ENCODE results near the gene PPARD. TPM values are rescaled to one million over a fixed set of nuclear protein-coding genes. Genes with fewer than 3 reads are reported as not detected.

PPARD gene
- total RNA-seq, 4 donors from 2014 or later = 10.3 to 16.0 (median 13.3) TPM

GRCh38 chr6:35392111-35392702, 49.8 kb downstream of the PPARD start:
- ATAC-seq = no peak
- Histone ChIP-seq H3K27ac (no peak overlapping the region), H3K4me3 (no peak overlapping the region), H3K36me3 (peaks cover 0 to 5% of the 10 kb centered on the region in 2 donors), H3K9me3 (no peaks in the 10 kb centered on the region), H3K27me3 (no peaks in the 10 kb centered on the region), H3K4me1 (peaks cover 0 to 21% (median 0%) of the 10 kb centered on the region in 3 donors)
- TF ChIP-seq POLR2A (IDR thresholded peaks at IDR 0.05) (peak in 1 of 2 donors; percentile 9), CTCF (IDR thresholded peaks at IDR 0.05) (no peak)
- WGBS, 2 donors (ENCODE audit: low coverage in 1 of 2) = 83 to 100% methylated on average over 2 to 8 of the region's 12 CpGs

GRCh38 chr6:35392773-35393672, 50.7 kb downstream of the PPARD start:
- H3K4me3 ChIP-seq = no peak overlapping the region
- H3K27ac ChIP-seq = no peak overlapping the region
- WGBS, 2 donors (ENCODE audit: low coverage in 1 of 2) = 77 to 100% methylated on average over 2 to 3 of the region's 6 CpGs
- no peak for ATAC-seq
- peaks cover 0 to 9% of the 10 kb centered on the region in 2 donors for H3K36me3 ChIP-seq
- H3K9me3 ChIP-seq = no peaks in the 10 kb centered on the region
- no peaks in the 10 kb centered on the region for H3K27me3 ChIP-seq
- TF ChIP-seq POLR2AphosphoS5 (IDR thresholded peaks at IDR 0.05) = no peak
- TF ChIP-seq POLR2A (IDR thresholded peaks at IDR 0.05) = no peak
- no peak for TF ChIP-seq CTCF (IDR thresholded peaks at IDR 0.05)
- no peak for TF ChIP-seq EP300 (IDR thresholded peaks at IDR 0.05)
- H3K4me1 ChIP-seq = peaks cover 0 to 21% (median 0%) of the 10 kb centered on the region in 3 donors

GRCh38 chr6:35396991-35397390, 54.6 kb downstream of the PPARD start:
- ATAC-seq = no peak
- TF ChIP-seq EP300 (IDR thresholded peaks at IDR 0.05) = no peak
- TF ChIP-seq POLR2A (IDR thresholded peaks at IDR 0.05) = no peak
- TF ChIP-seq CTCF (IDR thresholded peaks at IDR 0.05) = no peak
- TF ChIP-seq POLR2AphosphoS5 (IDR thresholded peaks at IDR 0.05) = no peak
- H3K9me3 ChIP-seq = no peaks in the 10 kb centered on the region
- H3K27ac ChIP-seq = no peak overlapping the region
- WGBS, 2 donors (ENCODE audit: low coverage in 1 of 2) = 100% methylated on average over 1 of the region's 5 CpGs; no CpG with 5 or more reads in 1 of the 2 donors
- no peak overlapping the region for H3K4me3 ChIP-seq
- H3K4me1 ChIP-seq = peaks cover 0 to 16% (median 0%) of the 10 kb centered on the region in 3 donors
- peaks cover 0 to 9% of the 10 kb centered on the region in 2 donors for H3K36me3 ChIP-seq
- no peaks in the 10 kb centered on the region for H3K27me3 ChIP-seq

- H3K36me3 ChIP-seq = peaks cover 0 to 9% of the 10 kb centered on the region in 2 donors
- ATAC-seq = no peak
- TF ChIP-seq POLR2AphosphoS5 (IDR thresholded peaks at IDR 0.05) (no peak), CTCF (IDR thresholded peaks at IDR 0.05) (no peak), POLR2A (IDR thresholded peaks at IDR 0.05) (no peak), EP300 (IDR thresholded peaks at IDR 0.05) (no peak)
Measured at GRCh38 chr6:35397806-35398418, 55.6 kb downstream of the PPARD start.

More at GRCh38 chr6:35397806-35398418, 55.6 kb downstream of the PPARD start:
- Histone ChIP-seq H3K4me1 (peaks cover 0 to 7% (median 0%) of the 10 kb centered on the region in 3 donors), H3K27me3 (no peaks in the 10 kb centered on the region), H3K4me3 (no peak overlapping the region), H3K9me3 (no peaks in the 10 kb centered on the region), H3K27ac (no peak overlapping the region)
- 79 to 89% methylated on average over 4 to 5 of the region's 5 CpGs for WGBS, 2 donors (ENCODE audit: low coverage in 1 of 2)

All from gastroesophageal sphincter (tissue), 4 donors.